ENCODE measurements around the gene ANKRD27.
A peak's percentile ranks its signal among the peaks of the same experiment; 100 is the strongest.

ANKRD27 gene

DNA sequence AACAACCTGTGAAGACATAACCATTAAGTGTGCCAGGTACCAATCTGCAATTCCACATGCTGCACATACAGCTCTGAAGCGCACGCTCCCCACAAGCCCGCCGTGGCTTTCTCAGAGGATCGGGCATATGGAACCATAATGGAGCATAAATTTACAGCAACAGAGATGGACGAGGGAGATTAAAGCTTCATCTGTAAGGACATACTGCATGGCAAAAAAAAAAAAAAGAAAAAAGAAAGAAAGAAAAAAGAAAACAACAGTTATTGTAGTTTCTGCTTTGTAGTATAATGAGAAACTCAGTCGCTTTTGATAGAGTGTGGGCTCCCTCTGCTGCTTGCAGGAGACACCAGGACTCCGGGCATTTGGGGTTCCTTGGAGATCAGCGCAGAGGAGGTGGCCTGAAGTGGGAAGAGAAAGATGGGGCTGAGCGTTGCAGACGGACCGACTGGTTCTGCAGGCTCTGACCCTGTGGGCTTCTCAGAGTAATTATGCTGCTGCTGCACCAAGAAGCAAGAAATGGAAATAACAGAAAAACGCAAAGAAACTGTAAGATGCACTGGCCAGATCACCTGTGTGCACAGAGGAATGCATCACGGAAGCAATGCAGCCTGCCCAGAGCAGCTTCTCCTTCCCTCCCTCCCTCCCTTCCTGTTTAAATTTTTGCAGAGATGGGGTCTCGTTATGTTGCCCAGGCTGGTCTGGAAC is 104.7 kb downstream of the ANKRD27 start:
- peak overlapping the region; percentile 29; the same call in 1 of the 2 replicates for H3K4me3 ChIP-seq (ENCODE audit: low read length)
- TF ChIP-seq, protein P1, sequence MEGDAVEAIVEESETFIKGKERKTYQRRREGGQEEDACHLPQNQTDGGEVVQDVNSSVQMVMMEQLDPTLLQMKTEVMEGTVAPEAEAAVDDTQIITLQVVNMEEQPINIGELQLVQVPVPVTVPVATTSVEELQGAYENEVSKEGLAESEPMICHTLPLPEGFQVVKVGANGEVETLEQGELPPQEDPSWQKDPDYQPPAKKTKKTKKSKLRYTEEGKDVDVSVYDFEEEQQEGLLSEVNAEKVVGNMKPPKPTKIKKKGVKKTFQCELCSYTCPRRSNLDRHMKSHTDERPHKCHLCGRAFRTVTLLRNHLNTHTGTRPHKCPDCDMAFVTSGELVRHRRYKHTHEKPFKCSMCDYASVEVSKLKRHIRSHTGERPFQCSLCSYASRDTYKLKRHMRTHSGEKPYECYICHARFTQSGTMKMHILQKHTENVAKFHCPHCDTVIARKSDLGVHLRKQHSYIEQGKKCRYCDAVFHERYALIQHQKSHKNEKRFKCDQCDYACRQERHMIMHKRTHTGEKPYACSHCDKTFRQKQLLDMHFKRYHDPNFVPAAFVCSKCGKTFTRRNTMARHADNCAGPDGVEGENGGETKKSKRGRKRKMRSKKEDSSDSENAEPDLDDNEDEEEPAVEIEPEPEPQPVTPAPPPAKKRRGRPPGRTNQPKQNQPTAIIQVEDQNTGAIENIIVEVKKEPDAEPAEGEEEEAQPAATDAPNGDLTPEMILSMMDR (conservative IDR thresholded peaks at IDR 0.05; ENCODE audit: low read length): peak; percentile 84
- peak; percentile 63 for DNase-seq (ENCODE audit: low read depth)

DNA sequence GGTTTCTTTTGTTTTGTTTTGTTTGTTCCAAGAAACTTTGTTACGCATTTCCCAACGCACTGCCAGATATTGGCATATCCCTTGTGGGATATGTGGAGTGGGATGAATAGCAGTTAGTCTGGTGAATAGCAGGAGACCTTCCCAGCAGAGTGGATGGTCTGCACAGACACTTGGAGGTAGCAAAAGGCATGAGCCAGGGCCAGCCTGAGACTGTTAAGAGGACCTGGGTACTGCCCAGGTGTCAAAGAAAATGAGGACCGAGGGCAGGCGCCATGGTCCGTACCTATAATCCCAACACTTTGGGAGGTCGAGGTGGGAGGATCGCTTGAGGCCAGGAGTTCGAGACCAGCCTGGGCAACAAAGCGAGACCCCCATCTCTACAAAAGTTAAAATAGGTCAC is 107.5 kb downstream of the ANKRD27 start:
- H3K4me3 ChIP-seq (ENCODE audit: low read length): no peak overlapping the region
- no peak for DNase-seq (ENCODE audit: low read depth)
- TF ChIP-seq, protein P1 (conservative IDR thresholded peaks at IDR 0.05; ENCODE audit: low read length): no peak

DNA sequence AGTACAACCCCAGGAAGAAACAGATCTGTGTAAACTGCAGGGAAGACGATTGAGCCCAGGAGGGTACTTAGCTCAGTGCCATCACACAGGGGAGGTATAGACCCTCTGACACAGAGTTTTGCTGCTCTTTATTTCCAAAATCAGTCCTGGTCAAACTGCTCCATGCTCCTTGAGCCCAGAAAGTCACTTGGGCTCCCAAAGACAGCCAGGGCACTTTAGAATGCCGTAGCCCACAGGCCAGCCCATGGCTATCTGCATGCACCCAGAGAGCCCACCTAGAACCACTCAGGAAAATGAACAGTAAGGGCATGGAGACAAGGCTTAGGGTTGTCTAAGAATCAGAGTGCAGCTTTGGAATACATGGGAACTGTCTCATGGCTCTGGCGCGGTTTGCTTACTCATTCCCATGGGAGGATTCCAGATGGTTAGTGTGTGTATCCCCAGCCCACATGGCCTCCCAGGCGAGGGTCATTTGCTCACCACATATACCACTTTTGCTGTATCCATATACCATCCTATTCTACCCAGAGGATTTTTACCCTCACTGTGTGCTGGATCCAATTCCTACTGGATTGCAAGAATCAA is 108.6 kb downstream of the ANKRD27 start:
- peak; percentile 55 for DNase-seq (ENCODE audit: low read depth)
- TF ChIP-seq, protein P1 (conservative IDR thresholded peaks at IDR 0.05; ENCODE audit: low read length): no peak
- H3K4me3 ChIP-seq (ENCODE audit: low read length): no peak overlapping the region

DNA sequence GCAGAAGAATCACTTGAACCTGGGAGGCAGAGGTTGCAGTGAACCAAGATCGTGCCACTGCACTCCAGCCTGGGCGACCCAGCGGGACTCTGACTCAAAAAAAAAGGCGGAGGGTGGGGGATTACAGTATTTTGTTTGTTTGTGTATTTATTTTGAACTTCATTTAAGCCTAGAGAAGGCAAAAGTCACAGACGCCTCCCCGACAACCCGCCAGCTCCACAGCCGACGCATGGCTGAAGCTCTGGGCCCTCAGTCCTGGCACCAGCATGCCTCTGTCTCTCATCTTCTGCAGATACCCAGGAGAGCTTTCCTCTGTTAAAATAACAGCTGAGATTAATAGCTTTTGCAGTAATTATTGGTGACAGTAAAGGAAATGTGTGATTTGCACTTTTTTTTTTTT is 111.2 kb downstream of the ANKRD27 start:
- TF ChIP-seq, protein P1 (conservative IDR thresholded peaks at IDR 0.05; ENCODE audit: low read length): no peak
- H3K4me3 ChIP-seq (ENCODE audit: low read length): no peak overlapping the region
- no peak for DNase-seq (ENCODE audit: low read depth)

DNA sequence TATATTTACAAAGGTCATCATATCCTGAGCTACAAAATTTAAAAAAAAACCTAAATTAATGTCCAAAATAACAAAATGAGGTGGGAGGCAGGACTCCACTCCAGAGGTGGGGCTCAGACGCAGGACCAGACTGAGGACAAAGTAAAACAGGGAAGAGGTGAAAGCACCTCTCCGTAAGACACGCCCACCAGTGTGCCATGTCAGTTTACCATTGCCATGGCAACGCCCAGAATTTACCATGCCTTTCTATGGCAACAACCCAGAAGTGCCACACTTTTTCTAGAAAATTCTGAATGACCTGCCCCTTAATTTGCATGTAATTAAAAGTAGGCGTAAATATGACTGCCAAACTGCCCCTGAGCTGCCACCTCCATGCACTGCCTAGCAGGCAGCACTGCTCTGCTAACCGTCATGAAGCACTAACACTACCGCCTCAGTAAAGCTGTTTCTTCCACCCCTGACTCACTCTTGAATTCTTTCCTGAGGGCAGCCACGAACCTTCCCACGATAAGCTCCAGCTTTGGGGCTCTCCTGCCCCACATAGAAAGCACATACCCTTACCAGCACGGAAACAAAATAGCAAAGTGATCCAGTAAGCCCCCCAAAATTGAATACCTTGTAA is 116.3 kb downstream of the ANKRD27 start:
- DNase-seq (ENCODE audit: low read depth): no peak
- TF ChIP-seq, protein P1 (conservative IDR thresholded peaks at IDR 0.05; ENCODE audit: low read length): no peak
- H3K4me3 ChIP-seq (ENCODE audit: low read length): no peak overlapping the region

DNA sequence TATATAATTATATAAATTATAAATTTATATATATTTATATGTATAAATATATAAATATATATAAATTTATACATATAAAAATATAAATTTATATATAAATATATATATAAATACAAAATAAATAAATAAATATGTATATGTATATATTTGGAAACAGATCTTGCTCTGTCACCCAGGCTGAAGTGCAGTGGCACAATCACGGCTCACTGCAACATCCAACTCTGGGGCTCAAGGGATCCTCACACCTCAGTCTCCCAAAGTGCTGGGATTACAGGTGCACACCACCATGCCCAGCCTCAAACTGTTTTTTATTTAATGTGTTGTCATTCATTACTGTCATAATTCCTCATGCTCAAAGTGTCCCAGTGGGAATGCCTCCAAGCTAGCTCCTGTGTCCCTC is 119.2 kb downstream of the ANKRD27 start:
- H3K4me3 ChIP-seq (ENCODE audit: low read length): no peak overlapping the region
- DNase-seq (ENCODE audit: low read depth): no peak
- TF ChIP-seq, protein P1 (conservative IDR thresholded peaks at IDR 0.05; ENCODE audit: low read length): no peak

DNA sequence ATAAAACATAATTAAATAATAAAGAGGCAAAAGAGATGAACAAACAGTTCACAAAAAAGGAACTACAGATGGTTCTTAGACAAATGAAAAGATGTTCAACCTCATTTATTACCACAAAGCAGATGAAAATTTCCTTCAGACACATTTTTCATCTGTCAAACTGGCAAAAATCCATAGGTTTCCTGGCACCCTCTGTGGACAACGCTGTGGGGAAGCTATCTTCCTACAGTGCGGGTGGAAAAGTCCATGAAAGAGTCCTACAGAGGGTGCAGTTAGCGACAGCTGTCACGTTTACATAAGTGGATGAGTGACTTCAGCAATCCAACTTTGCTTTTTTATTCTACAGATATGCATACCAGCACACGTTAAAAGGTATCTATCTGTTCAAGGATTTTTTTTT is 124.3 kb downstream of the ANKRD27 start:
- DNase-seq (ENCODE audit: low read depth): no peak
- no peak overlapping the region for H3K4me3 ChIP-seq (ENCODE audit: low read length)
- TF ChIP-seq, protein P1 (conservative IDR thresholded peaks at IDR 0.05; ENCODE audit: low read length): no peak

Measured in AG10803 (cell line).